K562 (cell line): Measurements from ENCODE around the gene C17orf75. TPM values are rescaled to one million over a fixed set of nuclear protein-coding genes. Genes with fewer than 3 reads are reported as not detected.

Source experiments
- ATAC-seq: fragments of 200-7000 bp; cut with Tn5 transposase; 3 replicates; pipeline ENCODE4 v1.9.1; 2020; ENCODE audit warnings: moderate library complexity
- BruUV-seq: library from RNA; stranded (reverse); fragments of 400-500 nt; replicated peaks from 2 replicates; lab custom pipeline; 2021; lab: Mats Ljungman, UMichigan
- CTCF ChIA-PET: fragments of 300-600 bp; formaldehyde crosslinking; extraction: SDS; loops from one replicate; lab custom pipeline; 2021; ENCODE audit warnings: low intra/inter-chr PET ratio; lab: Yijun Ruan, JAX
- POLR2A ChIA-PET: fragments of 300-600, 350-650 bp; sonication (Branson Sonifier 250); formaldehyde crosslinking; extraction: SDS; loops from one replicate; lab custom pipeline; 2021; ENCODE audit warnings: antibody characterized with exemption, inconsistent platforms; lab: Yijun Ruan, JAX
- DNase-seq, 4 experiments: peaks; one replicate each; pipeline versions ENCODE4 v3.0.0 to v3.0.0-alpha.2; 2011 to 2018; ENCODE audit warnings: low spot score in 3 of 4, mixed read lengths in 3 of 4; ENCODE audit errors: extremely low read depth in 1 of 4
- FAIRE-seq: peaks from 2 replicates; lab custom pipeline; 2011; peaks lifted over from hg19 to GRCh38; lab: Jason Lieb, UNC
- H2AFZ ChIP-seq: 2 replicates; pipeline ENCODE4 v1.6.0; 2011; ENCODE audit warnings: low read depth, low read length, control low read depth, inconsistent platforms
- H3K27ac ChIP-seq: fragments of 200-600 bp; 3 replicates; pipeline ENCODE4 v1.8.0; 2011; ENCODE audit warnings: low read depth, mild to moderate bottlenecking, control low read depth, inconsistent platforms, low read length, moderate library complexity, mixed read lengths; ENCODE audit errors: extremely low read depth
- H3K27me3 ChIP-seq, 2 experiments: fragments of 300-600 bp in 1 of 2; 2 replicates in 1 of 2; 3 replicates in 1 of 2; pipeline versions ENCODE4 v1.6.0 to v1.8.0; 2011; ENCODE audit warnings: inconsistent platforms in 2 of 2, low read length in 2 of 2, mild to moderate bottlenecking in 1 of 2, mixed read lengths in 1 of 2, moderate library complexity in 1 of 2; ENCODE audit not compliant: control insufficient read depth in 2 of 2, insufficient read depth in 2 of 2
- H3K36me3 ChIP-seq: fragments of 300-600 bp; 3 replicates; pipeline ENCODE4 v1.8.0; 2011; ENCODE audit warnings: mild to moderate bottlenecking, low read length, inconsistent platforms; ENCODE audit not compliant: control insufficient read depth, insufficient read depth
- H3K4me1 ChIP-seq, 2 experiments: fragments of 200-600 bp in 1 of 2; replicated peaks in 1 of 2; 2 replicates in 1 of 2; 3 replicates in 1 of 2; pipeline versions ENCODE4 v1.5.1 to v1.8.0; 2011; ENCODE audit warnings: inconsistent platforms in 2 of 2, low read length in 2 of 2, mild to moderate bottlenecking in 1 of 2, mixed read lengths in 1 of 2, moderate library complexity in 1 of 2; ENCODE audit not compliant: control insufficient read depth in 2 of 2, insufficient read depth in 2 of 2
- H3K4me2 ChIP-seq: 2 replicates; pipeline ENCODE4 v1.6.1; 2011; ENCODE audit warnings: low read length, control low read depth, inconsistent platforms, mixed read lengths; ENCODE audit not compliant: insufficient read depth
- H3K4me3 ChIP-seq: fragments of 200-600 bp; sonication (generic), shearing (Covaris generic); 2 replicates; pipeline ENCODE4 v1.5.1; 2016; ENCODE audit warnings: control low read depth, inconsistent platforms
- H3K79me2 ChIP-seq: fragments of 200-600 bp; 3 replicates; pipeline ENCODE4 v1.8.0; 2011; ENCODE audit warnings: low read length, inconsistent platforms; ENCODE audit not compliant: control insufficient read depth, insufficient read depth
- H3K9ac ChIP-seq, 2 experiments: 2 replicates each; pipeline versions ENCODE4 v1.6.0 to v1.6.1; 2011; ENCODE audit warnings: low read depth in 2 of 2, low read length in 2 of 2, control low read depth in 1 of 2, inconsistent platforms in 1 of 2, mild to moderate bottlenecking in 1 of 2, mixed read lengths in 1 of 2; ENCODE audit not compliant: insufficient read depth in 1 of 2
- H3K9me1 ChIP-seq: one replicate; pipeline ENCODE4 v1.6.0; 2011; ENCODE audit warnings: inconsistent platforms, mild to moderate bottlenecking, low read length, moderate library complexity; ENCODE audit not compliant: control insufficient read depth, insufficient read depth
- H3K9me3 ChIP-seq: replicated peaks from 2 replicates; pipeline ENCODE4 v1.5.1; 2011; ENCODE audit warnings: low read depth, low read length, inconsistent platforms; ENCODE audit not compliant: control insufficient read depth, insufficient read depth
- H4K20me1 ChIP-seq: replicated peaks from 2 replicates; pipeline ENCODE4 v1.6.1; 2011; ENCODE audit warnings: low read length, inconsistent platforms, mixed read lengths; ENCODE audit not compliant: control insufficient read depth, insufficient read depth
- ADNP ChIP-seq: fragments of 200-800 bp; sonication (Bioruptor generic); IDR thresholded peaks from 2 replicates; pipeline ENCODE4 v1.6.1; 2016; ENCODE audit warnings: missing genetic modification characterization, missing compliant biosample characterization
- ATF7 ChIP-seq: fragments of 450-650 bp; IDR thresholded peaks from 2 replicates; pipeline ENCODE4 v1.7.1; 2014; ENCODE audit warnings: mild to moderate bottlenecking, moderate library complexity
- CC2D1A ChIP-seq: fragments of 450-650 bp; IDR thresholded peaks from 2 replicates; pipeline ENCODE4 v1.6.1; 2017; ENCODE audit warnings: mild to moderate bottlenecking
- NR3C1 ChIP-seq: sonication (generic); formaldehyde crosslinking; IDR thresholded peaks from 2 replicates; pipeline ENCODE4 v1.8.1; 2022; ENCODE audit warnings: missing genetic modification reagents
- RAD51 ChIP-seq: fragments of 450-650 bp; IDR thresholded peaks from 2 replicates; pipeline ENCODE4 v1.7.1; 2016; ENCODE audit warnings: low read depth, mild to moderate bottlenecking, borderline replicate concordance
- TARDBP ChIP-seq: fragments of 450-650 bp; IDR thresholded peaks from 2 replicates; pipeline ENCODE4 v1.6.1; 2016
- TOE1 ChIP-seq, 2 experiments: fragments of 450-650 bp in 1 of 2; sonication (generic) in 1 of 2; formaldehyde crosslinking in 1 of 2; IDR thresholded peaks; 2 replicates each; pipeline versions ENCODE4 v1.7.1 to v1.8.0; 2016 to 2022; ENCODE audit warnings: borderline replicate concordance in 2 of 2, mild to moderate bottlenecking in 2 of 2, antibody characterized with exemption in 1 of 2, inconsistent platforms in 1 of 2, low read depth in 1 of 2, missing genetic modification reagents in 1 of 2, moderate library complexity in 1 of 2
- ZFP30 ChIP-seq: fragments of 250-450 bp; sonication (Bioruptor Pico); IDR thresholded peaks from 2 replicates; pipeline ENCODE4 v1.8.0; 2022; ENCODE audit warnings: moderate library complexity, mild to moderate bottlenecking, inconsistent platforms, borderline replicate concordance
- ZNF184 ChIP-seq: sonication (generic); formaldehyde crosslinking; IDR thresholded peaks from 2 replicates; pipeline ENCODE4 v1.5.0; 2020; ENCODE audit warnings: missing genetic modification reagents
- ZNF586 ChIP-seq: fragments of 450-650 bp; formaldehyde crosslinking; conservative IDR thresholded peaks from 2 replicates; pipeline ENCODE4 v1.4.0; 2020; ENCODE audit warnings: mild to moderate bottlenecking, moderate library complexity
- WGBS: fragments of 100-300 bp; shearing (Covaris generic); methylation state at CpG from one replicate; pipeline ENCODE4 v1.1.6; 2016; ENCODE audit warnings: low coverage, mixed read lengths; ENCODE audit not compliant: insufficient coverage; ENCODE audit errors: missing lambda C conversion rate; 5-methylcytosine and 5-hydroxymethylcytosine counted together
- in situ Hi-C: fragments of 300-500 bp; cut with MboI; formaldehyde crosslinking; loops from 4 replicates; pipeline ENCODE4 v1.15.0; 2018; ENCODE audit warnings: inconsistent platforms, mixed read lengths
- intact Hi-C: fragments of 100-400 bp; cut with micrococcal nuclease; formaldehyde crosslinking; loops from 2 replicates; pipeline ENCODE4 v1.14.2; 2022
- polyA plus RNA-seq, 8 experiments: library from polyadenylated mRNA; depleted of rRNA in 4 of 8; stranded (reverse) in 5 of 8; unstranded in 3 of 8; fragments of >200 nt; fragmentation: Nextera tagmentation in 2 of 8; fragmentation: Illumina TruSeq in 1 of 8; extraction: Ambion mirVana in 2 of 8; extraction: Trizol in 1 of 8; gene quantifications; 2 replicates each; pipeline versions ENCODE4 v1.2.1 to v1.2.3, GENCODE V29; 2011 to 2014; ENCODE audit warnings: inconsistent platforms in 1 of 8, missing spikeins in 1 of 8
- total RNA-seq, 7 experiments: library from RNA; depleted of rRNA in 6 of 7; stranded (reverse); fragments of >200 nt in 6 of 7; fragmentation: Illumina TruSeq in 2 of 7; extraction: Trizol in 2 of 7; gene quantifications; 2 replicates each; pipeline versions ENCODE4 v1.2.1 to v1.2.3, GENCODE V29; 2011 to 2021; ENCODE audit warnings: low replicate concordance in 1 of 7
- TF ChIP-seq, protein P1 (sequence below), 2 experiments: fragments of 450-650 bp; formaldehyde crosslinking in 1 of 2; IDR thresholded peaks; 2 replicates each; pipeline versions ENCODE4 v1.4.0 to v1.6.1; 2014 to 2020; ENCODE audit warnings: mild to moderate bottlenecking in 2 of 2, borderline replicate concordance in 1 of 2, low read depth in 1 of 2
- TF ChIP-seq, protein P2 (sequence below): sonication (generic); formaldehyde crosslinking; IDR thresholded peaks from 2 replicates; pipeline ENCODE4 v1.8.1; 2023; ENCODE audit warnings: mild to moderate bottlenecking, missing genetic modification reagents

C17orf75 gene
- total and polyA plus RNA-seq, 9 of the 15 experiments (the other 6 are each of a cell fraction or from before 2014, with no cell fraction given) = 15.5 to 55.7 (median 18.5) TPM

DNA sequence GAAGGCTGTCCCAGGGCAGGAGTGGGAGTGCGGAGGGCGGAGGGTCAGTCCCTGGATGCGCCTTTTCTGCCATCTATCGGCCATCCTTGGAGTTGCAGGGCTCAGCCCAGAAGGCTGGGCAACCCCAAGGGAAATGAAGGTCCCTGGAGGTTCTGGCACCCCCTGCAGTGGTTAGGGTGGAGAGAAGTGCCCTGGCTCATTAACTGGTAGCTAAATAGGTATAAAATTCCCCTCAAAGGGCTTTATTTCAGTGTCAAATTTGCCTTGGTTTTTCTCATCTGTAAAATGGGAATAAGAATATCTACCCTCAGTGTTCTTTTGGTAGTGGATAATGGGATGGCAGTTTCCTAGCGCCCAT, 22.4 kb downstream of the C17orf75 start:
- H3K4me3 ChIP-seq = no peak overlapping the region
- no peaks in the 10 kb centered on the region for H3K9me1 ChIP-seq
- FAIRE-seq = peak; percentile 82
- WGBS = 1% methylated on average over 5 of the region's 5 CpGs
- peaks cover 0 to 4% of the 10 kb centered on the region in 2 experiments; a peak in 2 of 5 replicates for H3K4me1 ChIP-seq
- BruUV-seq = no TSS peak
- H4K20me1 ChIP-seq = no peaks in the 10 kb centered on the region
- H3K4me2 ChIP-seq = no peak overlapping the region; the same call in 1 of the 2 replicates
- CTCF ChIA-PET = interaction anchor here (0.6 to 3.3 kb wide), 2 partner anchors 64 to 66 kb away, joined by 3 to 30 read pairs; no protein-coding TSS in a partner anchor
- peak; percentile 81 to 90 (median 85) for DNase-seq
- intact Hi-C loops (loop anchor here (1.0 kb wide), 1 partner anchor 66 kb away; no protein-coding TSS in a partner anchor), in situ Hi-C loops (loop anchor here (5.0 kb wide), 1 partner anchor 72 kb away; no protein-coding TSS in a partner anchor)
- 0 out of 2 replicates have a peak overlapping the region, but pooled peaks have one; percentile 46 for H2AFZ ChIP-seq
- no peak overlapping the region for H3K27ac ChIP-seq
- H3K27me3 ChIP-seq = peaks cover 15 to 16% of the 10 kb centered on the region in 2 experiments; a peak in 4 of 5 replicates
- H3K79me2 ChIP-seq = no peaks in the 10 kb centered on the region
- peak; percentile 97 for ATAC-seq
- POLR2A ChIA-PET = interaction anchor here (1.4 kb wide), 1 partner anchor 14 kb away, joined by 5 read pairs; no protein-coding TSS in a partner anchor
- no peak overlapping the region for H3K9ac ChIP-seq
- no peaks in the 10 kb centered on the region for H3K9me3 ChIP-seq
- no peaks in the 10 kb centered on the region for H3K36me3 ChIP-seq
- TF ChIP-seq, protein P1, sequence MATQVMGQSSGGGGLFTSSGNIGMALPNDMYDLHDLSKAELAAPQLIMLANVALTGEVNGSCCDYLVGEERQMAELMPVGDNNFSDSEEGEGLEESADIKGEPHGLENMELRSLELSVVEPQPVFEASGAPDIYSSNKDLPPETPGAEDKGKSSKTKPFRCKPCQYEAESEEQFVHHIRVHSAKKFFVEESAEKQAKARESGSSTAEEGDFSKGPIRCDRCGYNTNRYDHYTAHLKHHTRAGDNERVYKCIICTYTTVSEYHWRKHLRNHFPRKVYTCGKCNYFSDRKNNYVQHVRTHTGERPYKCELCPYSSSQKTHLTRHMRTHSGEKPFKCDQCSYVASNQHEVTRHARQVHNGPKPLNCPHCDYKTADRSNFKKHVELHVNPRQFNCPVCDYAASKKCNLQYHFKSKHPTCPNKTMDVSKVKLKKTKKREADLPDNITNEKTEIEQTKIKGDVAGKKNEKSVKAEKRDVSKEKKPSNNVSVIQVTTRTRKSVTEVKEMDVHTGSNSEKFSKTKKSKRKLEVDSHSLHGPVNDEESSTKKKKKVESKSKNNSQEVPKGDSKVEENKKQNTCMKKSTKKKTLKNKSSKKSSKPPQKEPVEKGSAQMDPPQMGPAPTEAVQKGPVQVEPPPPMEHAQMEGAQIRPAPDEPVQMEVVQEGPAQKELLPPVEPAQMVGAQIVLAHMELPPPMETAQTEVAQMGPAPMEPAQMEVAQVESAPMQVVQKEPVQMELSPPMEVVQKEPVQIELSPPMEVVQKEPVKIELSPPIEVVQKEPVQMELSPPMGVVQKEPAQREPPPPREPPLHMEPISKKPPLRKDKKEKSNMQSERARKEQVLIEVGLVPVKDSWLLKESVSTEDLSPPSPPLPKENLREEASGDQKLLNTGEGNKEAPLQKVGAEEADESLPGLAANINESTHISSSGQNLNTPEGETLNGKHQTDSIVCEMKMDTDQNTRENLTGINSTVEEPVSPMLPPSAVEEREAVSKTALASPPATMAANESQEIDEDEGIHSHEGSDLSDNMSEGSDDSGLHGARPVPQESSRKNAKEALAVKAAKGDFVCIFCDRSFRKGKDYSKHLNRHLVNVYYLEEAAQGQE (IDR thresholded peaks at IDR 0.05; ENCODE audit: borderline replicate concordance) = peak; percentile 91
- TF ChIP-seq, protein P1 (CRISPR knock-in tag; IDR thresholded peaks at IDR 0.05; ENCODE audit: low read depth) = no peak
- TF ChIP-seq ZNF586 (CRISPR knock-in tag) (no peak), ADNP (tag) (peak; percentile 81; the same call in 1 of the 2 replicates), TOE1 (IDR thresholded peaks at IDR 0.05; ENCODE audit: borderline replicate concordance) (0 out of 2 replicates have a peak, but pooled peaks have one; percentile 8), TOE1 (CRISPR knock-in tag; IDR thresholded peaks at IDR 0.05; ENCODE audit: borderline replicate concordance, low read depth) (no peak), ZFP30 (CRISPR knock-in tag) (no peak), CC2D1A (peak; percentile 76; the same call in 1 of the 2 replicates), TARDBP (no peak), RAD51 (no peak), ATF7 (peak; percentile 26; the same call in 1 of the 2 replicates), NR3C1 (CRISPR knock-in tag) (no peak), ZNF184 (no peak)
- TF ChIP-seq, protein P2, sequence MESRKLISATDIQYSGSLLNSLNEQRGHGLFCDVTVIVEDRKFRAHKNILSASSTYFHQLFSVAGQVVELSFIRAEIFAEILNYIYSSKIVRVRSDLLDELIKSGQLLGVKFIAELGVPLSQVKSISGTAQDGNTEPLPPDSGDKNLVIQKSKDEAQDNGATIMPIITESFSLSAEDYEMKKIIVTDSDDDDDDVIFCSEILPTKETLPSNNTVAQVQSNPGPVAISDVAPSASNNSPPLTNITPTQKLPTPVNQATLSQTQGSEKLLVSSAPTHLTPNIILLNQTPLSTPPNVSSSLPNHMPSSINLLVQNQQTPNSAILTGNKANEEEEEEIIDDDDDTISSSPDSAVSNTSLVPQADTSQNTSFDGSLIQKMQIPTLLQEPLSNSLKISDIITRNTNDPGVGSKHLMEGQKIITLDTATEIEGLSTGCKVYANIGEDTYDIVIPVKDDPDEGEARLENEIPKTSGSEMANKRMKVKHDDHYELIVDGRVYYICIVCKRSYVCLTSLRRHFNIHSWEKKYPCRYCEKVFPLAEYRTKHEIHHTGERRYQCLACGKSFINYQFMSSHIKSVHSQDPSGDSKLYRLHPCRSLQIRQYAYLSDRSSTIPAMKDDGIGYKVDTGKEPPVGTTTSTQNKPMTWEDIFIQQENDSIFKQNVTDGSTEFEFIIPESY (CRISPR knock-in tag) = peak; percentile 50; the same call in 1 of the 2 replicates
